GM19395 (cell line): Measurements from ENCODE around the gene CEP89.
"Not testable (repeated sequence)": the region's sequence is repeated elsewhere in the genome, so short reads cannot be mapped to it uniquely, and the experiment has no call there.

Experiments
- ATAC-seq: cut with Tn5 transposase; IDR thresholded peaks from one replicate; pipeline ENCODE4 v1.9.1; 2021; ENCODE audit warnings: mild to moderate bottlenecking, moderate library complexity; ENCODE audit not compliant: unreplicated experiment

The CEP89 gene

DNA sequence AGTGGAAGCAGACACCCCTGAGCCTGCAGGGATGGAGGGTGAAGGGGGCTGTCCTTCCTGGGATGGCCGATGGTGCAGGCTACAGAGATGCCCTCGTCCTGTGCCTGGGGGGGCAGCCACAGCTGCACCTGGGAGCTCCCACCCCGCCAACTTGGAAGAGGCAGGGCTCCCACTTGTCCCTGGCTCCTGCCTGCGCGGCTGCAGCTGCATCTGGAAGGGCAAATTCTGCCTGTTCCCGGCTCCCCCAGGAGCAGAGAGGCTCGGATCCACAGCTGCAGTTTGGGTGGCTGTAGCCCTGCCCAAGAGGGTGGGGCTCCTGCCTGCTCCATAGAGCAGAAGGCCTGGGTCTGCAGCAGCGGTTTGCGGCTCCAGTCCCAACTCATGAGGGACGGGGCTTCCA, 2.2 kb downstream of the CEP89 start:
- ATAC-seq, result no peak

DNA sequence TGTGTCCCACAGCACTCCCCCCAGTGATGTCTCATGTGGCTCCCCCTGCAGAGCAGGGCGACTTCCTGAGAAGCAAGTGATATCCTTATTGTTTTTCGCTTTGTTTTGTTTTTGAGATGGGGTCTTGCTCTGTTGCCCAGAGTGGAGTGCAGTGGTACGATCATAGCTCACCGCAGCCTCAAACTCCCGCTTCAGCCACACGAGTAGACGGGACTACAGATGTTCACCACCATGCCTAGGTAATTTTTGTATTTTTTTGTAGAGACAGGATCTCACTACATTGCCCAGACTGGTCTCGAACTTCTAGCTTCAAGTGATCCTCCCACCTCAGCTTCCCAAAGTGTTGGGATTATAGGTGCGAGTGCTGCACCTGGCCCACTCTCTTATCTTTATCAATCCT, 5.0 kb downstream of the CEP89 start:
- ATAC-seq, result no peak

DNA sequence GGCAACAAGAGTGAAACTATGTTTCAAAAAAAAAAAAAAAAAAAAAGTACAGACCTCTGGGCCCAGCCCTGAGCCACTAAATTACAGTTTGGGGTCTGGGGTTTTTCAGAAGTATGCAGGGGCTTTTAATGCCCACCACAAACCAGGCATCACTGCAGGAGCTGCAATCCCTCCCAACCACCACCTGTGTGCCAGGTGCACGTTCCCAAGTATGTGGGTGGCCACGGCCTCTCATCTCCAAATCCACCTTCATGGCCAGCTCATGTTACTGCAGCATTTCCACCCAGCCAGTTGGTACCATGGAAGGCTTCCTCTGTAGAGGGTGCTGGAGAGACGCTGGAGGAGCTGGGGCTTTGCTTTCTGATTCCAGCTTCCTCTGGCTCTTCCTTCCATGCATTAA, 26.5 kb downstream of the CEP89 start:
- ATAC-seq, result no peak

GRCh38 chr19:32941273-32941672, 30.5 kb downstream of the CEP89 start:
- ATAC-seq, result not testable (repeated sequence)

DNA sequence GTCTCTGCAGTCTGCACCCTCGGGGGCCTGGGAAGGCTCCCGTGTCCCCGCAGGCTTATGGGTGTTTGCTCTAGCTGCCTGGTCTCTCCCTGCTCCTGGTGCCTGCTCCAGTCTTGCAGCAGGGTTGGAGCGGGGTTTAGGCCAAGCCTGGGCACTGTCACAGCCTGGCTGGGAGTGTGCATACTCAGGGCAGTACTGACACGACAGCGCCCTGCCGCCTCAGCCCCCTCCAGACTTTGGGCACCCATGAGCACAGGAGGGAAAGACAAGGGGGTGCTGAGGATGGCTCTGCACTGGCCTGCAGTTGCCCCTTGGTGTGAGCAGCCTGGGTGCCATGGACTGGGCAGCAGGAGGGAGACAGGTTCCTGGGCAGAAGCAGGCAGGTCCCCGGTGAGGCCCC, 35.7 kb downstream of the CEP89 start:
- ATAC-seq, result no peak

DNA sequence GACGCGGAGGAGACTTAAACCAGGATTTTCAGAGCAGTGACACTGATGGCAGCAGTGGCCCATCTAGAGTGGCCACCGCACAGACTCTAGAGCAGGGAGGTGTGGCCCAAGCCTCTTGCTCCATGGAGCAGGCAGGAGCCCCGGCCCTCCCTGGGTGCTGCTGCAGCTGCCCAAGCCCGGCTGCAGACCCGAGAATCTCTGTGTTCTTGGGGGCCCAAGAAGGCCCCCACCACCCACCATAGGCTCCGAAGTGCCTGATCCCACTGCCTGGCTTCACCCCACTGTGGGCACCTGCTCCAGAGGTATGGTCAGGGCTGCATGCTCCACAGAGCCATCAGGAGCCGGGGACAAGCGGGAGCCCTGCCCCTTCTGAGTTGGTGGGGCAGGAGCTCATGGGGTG, 36.1 kb downstream of the CEP89 start:
- no peak for ATAC-seq

GRCh38 chr19:32933571-32933970, 38.2 kb downstream of the CEP89 start:
- ATAC-seq, result no peak

GRCh38 chr19:32930567-32930966, 41.2 kb downstream of the CEP89 start:
- no peak for ATAC-seq

DNA sequence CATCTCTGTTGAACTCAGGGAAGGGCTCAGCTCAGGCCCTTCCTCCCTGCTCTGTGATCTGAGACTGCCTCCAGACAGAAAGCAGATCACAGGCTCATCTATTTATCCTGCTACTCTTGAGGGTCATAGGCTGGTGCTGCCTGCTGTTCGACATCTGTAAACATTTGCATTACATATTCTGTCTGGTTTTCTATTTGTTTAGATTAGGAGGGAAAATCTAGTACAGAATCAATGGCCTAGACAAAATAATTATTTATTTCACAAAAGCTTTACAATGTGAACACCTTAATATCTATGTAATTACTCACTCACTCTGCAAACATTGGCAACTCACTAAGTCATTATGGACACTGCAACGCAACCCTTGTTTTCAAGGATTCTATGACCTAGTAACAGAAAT, 43.0 kb downstream of the CEP89 start:
- no peak for ATAC-seq

DNA sequence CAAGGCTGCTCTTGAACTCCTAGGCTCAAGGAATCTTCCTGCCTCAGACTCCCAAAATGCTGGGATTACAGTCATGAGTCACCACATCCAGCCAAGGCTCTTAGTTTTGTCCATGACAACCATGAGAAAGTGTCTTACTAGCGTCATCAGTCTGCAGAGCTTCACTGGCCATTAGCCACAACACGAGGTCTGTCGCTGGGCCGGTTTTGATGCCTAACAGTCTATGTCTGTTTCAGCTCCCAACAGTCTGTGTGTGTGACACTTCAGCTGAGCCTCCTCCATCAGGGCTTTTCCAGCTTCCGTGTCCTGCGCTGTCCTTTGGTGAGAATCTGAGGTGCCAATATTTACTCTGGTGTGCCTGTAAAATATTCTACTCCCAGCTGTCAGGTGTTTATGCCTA, 47.6 kb downstream of the CEP89 start:
- no peak for ATAC-seq

GRCh38 chr19:32921624-32922023, 50.1 kb downstream of the CEP89 start:
- no peak for ATAC-seq

- ATAC-seq, result no peak
Measured at GRCh38 chr19:32919365-32919764, 52.4 kb downstream of the CEP89 start.

GRCh38 chr19:32917616-32917996, 54.2 kb downstream of the CEP89 start:
- no peak for ATAC-seq

DNA sequence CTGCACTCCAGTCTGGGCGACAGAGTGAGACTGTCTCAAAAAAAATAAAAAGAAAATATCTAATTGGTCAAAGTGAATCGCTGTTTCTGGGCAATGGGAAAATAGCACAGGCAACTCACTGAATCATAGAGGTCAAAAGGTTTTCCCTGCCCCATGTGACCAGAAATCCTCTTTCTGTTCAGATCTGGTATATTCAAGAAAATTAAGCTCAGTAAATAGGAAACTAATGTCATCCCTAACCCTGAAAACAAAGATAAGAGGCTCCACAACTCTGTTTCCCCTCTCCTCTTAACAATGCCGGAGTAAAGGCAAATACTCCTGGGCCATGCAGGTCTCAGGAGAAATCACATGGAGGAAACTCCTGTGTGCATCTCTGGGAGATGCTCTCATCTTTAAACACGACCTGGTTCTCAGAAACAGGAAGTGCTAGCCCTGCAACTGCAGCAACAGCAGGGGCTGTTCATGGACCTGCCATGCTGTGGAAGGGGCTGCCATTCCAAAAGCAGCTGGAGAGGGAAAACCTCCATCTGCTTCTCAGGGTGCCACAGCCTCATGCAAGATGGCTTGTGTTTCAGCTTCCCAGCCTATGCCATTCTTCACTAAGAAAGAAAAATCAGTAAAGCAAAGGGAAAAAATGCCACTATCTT, 54.7 kb downstream of the CEP89 start:
- ATAC-seq, result no peak

- ATAC-seq, result no peak
Measured at GRCh38 chr19:32914879-32915660, 56.7 kb downstream of the CEP89 start.

- ATAC-seq, result no peak
Measured at GRCh38 chr19:32911467-32911866, 60.3 kb downstream of the CEP89 start.

DNA sequence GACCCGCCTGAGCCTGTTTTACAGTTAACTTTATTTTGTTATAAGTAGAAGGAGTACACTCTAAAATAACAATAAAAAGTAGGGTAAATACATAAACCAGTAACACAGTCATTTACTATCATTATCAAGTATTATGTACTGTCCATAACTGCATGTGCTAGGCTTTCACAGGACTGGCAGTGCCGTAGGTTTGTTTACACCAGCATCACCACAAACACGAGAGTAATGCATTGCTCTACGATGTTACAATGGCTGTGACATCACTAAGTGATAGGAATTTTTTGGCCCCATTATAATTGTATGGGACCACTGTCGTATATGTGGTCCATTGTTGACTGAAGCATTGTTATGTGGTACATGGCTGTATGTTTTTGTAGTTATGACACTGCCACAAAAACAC, 60.9 kb downstream of the CEP89 start:
- ATAC-seq, result no peak

DNA sequence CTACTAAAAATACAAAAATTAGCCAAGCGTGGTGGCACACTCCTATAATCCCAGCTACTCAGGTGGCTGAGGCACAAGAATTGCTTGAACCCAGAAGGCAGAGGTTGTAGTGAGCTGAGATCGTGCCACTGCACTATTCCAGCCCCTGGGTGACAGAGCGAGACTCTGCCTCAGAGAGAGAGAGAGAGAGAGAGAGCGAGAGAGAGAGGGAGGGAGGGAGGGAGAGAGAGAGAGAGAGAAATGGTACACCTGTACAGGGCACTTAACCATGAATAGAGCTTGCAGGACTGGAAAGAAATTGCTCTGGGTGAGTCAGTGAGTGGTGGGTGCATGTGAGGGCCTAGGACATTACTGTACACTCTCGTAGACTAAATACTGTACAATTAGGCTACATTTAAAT, 61.7 kb downstream of the CEP89 start:
- no peak for ATAC-seq

DNA sequence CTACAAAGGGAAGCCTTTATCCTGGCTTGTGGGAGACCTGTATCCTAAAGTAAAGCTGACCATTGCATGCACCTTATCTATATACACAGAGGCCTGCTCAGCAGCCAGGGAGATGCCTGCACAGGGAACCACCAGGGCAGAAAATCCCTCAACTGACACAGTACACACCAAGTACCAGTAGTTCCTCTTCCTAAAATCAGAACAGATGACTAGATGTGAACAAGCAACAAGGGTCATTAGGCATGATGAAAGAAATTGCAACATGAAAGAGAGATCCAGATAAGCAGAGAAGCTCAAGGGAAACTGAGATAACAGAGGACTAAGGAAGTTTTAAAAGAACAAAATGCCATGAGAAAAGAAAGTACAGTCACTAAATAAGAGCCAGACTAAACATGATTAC, 62.5 kb downstream of the CEP89 start:
- ATAC-seq, result no peak

GRCh38 chr19:32908641-32909190, 63.0 kb downstream of the CEP89 start:
- ATAC-seq, result no peak

GRCh38 chr19:32902448-32902847, 69.3 kb downstream of the CEP89 start:
- no peak for ATAC-seq

GRCh38 chr19:32901504-32902161, 70.1 kb downstream of the CEP89 start:
- ATAC-seq, result no peak
